ENCODE data around the gene DHCR24.

GRCh38 chr1:54837002-54837853 is 49.8 kb downstream of the DHCR24 start:
- no peak for TF ChIP-seq CTCF (optimal IDR thresholded peaks at IDR 0.05 in 1 of 3, IDR thresholded peaks at IDR 0.05 in 1 of 3, conservative IDR thresholded peaks at IDR 0.05 in 1 of 3; ENCODE audit: extremely low read depth in 1 of 3, insufficient read depth in 2 of 3, low read length in 3 of 3)
- TF ChIP-seq EZH2 (IDR thresholded peaks at IDR 0.05; ENCODE audit: low read length): no peak

Measured in keratinocyte (primary cell).